ENCODE data around the gene ATXN7. TPM values are rescaled to one million over a fixed set of nuclear protein-coding genes. Genes with fewer than 3 reads are reported as not detected.

The ATXN7 gene
- total RNA-seq, 1 experiment from 2014 or later = 27.5 TPM

DNA sequence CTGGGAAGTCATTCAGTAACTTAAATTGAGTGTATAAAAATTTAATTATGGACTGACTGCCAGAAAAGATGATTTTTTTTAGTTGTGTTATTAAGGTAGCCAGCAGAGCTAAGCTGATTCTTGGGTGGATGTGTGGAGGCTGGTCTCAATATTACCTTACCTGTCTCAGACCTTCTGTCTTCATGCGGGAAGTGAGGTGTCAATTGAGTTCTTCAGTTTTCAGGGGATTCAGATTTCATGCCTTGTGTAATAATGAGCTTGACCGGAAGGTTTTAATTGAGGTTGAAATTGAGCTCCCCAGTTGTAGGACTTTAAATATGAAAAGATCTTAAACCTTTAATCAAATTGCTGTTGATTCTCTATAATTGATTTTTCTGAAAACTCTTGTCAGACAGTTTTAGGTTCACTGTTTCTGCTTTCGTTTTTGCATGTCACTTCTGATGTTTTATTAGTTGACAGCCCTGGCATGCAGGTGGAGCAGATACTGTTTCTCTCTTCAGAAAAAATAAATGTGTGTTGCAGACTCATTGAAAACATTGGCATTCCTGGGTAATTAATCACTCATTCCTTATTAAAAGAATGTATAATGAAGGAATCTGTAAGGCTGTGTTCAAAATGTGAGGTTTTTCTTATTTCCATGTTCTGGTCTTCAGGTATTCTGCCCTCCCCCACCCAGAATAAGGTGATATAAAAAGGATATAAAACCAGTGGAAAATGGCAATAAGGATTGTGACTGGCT, 105.1 kb downstream of the ATXN7 start:
- POLR2A ChIA-PET = no interaction called here
- Histone ChIP-seq H3K4me2 (ENCODE audit: low read length) (no peak overlapping the region), H3K9ac (ENCODE audit: low read length) (no peak overlapping the region), H3K4me1 (ENCODE audit: control insufficient read depth in 1 of 2, insufficient read depth in 2 of 2, low read length in 2 of 2) (0 out of 4 replicates have a peak, but pooled peaks cover 0 to 5% of the 10 kb centered on the region in 2 experiments), H4K20me1 (ENCODE audit: insufficient read depth) (peaks cover 11% of the 10 kb centered on the region; the same call in 1 of the 2 replicates), H3K27ac (ENCODE audit: low read depth, low read length) (no peak overlapping the region), H3K9me2 (ENCODE audit: insufficient read depth) (no peaks in the 10 kb centered on the region), H3K4me3 (replicated peaks in 1 of 2; ENCODE audit: low read depth in 1 of 2, low read length in 2 of 2) (no peak overlapping the region), H3K79me2 (ENCODE audit: insufficient read depth, low read length) (peaks cover 43% of the 10 kb centered on the region), H2AFZ (ENCODE audit: low read depth, low read length, poor library complexity, severe bottlenecking) (no peak overlapping the region), H3K36me3 (ENCODE audit: control insufficient read depth in 1 of 2, insufficient read depth in 2 of 2, low read length in 2 of 2) (no peaks in the 10 kb centered on the region; a peak in 1 of 4 replicates), H3K9me3 (ENCODE audit: control insufficient read depth in 1 of 2, insufficient read depth in 1 of 2, low read depth in 1 of 2, low read length in 2 of 2) (no peaks in the 10 kb centered on the region), H3K27me3 (ENCODE audit: insufficient read depth, low read length) (no peaks in the 10 kb centered on the region)
- intact Hi-C loops (cut with micrococcal nuclease) = no loop called here
- DNase-seq (ENCODE audit: low read depth, low spot score) (no peak), ATAC-seq (no peak)
- CTCF ChIA-PET = no interaction called here
- RAD21 ChIA-PET (ENCODE audit: low non-redundant PET in 1 of 2, low total read pairs in 2 of 2, uncharacterized antibody in 2 of 2, unreplicated experiment in 2 of 2) = no interaction called here
- BruUV-seq (replicated peaks) = no TSS peak
- TF ChIP-seq CBX3 (IDR thresholded peaks at IDR 0.05; ENCODE audit: low read depth) (no peak), RAD21 (IDR thresholded peaks at IDR 0.05; ENCODE audit: low read depth) (no peak), ATF3 (IDR thresholded peaks at IDR 0.05) (no peak), SRF (IDR thresholded peaks at IDR 0.05; ENCODE audit: low read depth) (no peak), JUND (IDR thresholded peaks at IDR 0.05) (no peak), EGR1 (IDR thresholded peaks at IDR 0.05; ENCODE audit: low read depth) (no peak), ZFX (IDR thresholded peaks at IDR 0.05) (no peak), YY1 (IDR thresholded peaks at IDR 0.05; ENCODE audit: extremely low read depth, insufficient replicate concordance, low read depth, low read length) (no peak)
- TF ChIP-seq, protein P1, sequence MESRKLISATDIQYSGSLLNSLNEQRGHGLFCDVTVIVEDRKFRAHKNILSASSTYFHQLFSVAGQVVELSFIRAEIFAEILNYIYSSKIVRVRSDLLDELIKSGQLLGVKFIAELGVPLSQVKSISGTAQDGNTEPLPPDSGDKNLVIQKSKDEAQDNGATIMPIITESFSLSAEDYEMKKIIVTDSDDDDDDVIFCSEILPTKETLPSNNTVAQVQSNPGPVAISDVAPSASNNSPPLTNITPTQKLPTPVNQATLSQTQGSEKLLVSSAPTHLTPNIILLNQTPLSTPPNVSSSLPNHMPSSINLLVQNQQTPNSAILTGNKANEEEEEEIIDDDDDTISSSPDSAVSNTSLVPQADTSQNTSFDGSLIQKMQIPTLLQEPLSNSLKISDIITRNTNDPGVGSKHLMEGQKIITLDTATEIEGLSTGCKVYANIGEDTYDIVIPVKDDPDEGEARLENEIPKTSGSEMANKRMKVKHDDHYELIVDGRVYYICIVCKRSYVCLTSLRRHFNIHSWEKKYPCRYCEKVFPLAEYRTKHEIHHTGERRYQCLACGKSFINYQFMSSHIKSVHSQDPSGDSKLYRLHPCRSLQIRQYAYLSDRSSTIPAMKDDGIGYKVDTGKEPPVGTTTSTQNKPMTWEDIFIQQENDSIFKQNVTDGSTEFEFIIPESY (IDR thresholded peaks at IDR 0.05; ENCODE audit: extremely low read depth, insufficient replicate concordance, low read length) = no peak
- TF ChIP-seq, protein P2, sequence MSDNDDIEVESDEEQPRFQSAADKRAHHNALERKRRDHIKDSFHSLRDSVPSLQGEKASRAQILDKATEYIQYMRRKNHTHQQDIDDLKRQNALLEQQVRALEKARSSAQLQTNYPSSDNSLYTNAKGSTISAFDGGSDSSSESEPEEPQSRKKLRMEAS (IDR thresholded peaks at IDR 0.05) = no peak
- TF ChIP-seq, protein P3, sequence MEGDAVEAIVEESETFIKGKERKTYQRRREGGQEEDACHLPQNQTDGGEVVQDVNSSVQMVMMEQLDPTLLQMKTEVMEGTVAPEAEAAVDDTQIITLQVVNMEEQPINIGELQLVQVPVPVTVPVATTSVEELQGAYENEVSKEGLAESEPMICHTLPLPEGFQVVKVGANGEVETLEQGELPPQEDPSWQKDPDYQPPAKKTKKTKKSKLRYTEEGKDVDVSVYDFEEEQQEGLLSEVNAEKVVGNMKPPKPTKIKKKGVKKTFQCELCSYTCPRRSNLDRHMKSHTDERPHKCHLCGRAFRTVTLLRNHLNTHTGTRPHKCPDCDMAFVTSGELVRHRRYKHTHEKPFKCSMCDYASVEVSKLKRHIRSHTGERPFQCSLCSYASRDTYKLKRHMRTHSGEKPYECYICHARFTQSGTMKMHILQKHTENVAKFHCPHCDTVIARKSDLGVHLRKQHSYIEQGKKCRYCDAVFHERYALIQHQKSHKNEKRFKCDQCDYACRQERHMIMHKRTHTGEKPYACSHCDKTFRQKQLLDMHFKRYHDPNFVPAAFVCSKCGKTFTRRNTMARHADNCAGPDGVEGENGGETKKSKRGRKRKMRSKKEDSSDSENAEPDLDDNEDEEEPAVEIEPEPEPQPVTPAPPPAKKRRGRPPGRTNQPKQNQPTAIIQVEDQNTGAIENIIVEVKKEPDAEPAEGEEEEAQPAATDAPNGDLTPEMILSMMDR (IDR thresholded peaks at IDR 0.05 in 2 of 3, conservative IDR thresholded peaks at IDR 0.05 in 1 of 3; ENCODE audit: borderline replicate concordance in 1 of 3, insufficient read depth in 1 of 3, low read depth in 2 of 3, low read length in 2 of 3) = no peak
- TF ChIP-seq, protein P4, sequence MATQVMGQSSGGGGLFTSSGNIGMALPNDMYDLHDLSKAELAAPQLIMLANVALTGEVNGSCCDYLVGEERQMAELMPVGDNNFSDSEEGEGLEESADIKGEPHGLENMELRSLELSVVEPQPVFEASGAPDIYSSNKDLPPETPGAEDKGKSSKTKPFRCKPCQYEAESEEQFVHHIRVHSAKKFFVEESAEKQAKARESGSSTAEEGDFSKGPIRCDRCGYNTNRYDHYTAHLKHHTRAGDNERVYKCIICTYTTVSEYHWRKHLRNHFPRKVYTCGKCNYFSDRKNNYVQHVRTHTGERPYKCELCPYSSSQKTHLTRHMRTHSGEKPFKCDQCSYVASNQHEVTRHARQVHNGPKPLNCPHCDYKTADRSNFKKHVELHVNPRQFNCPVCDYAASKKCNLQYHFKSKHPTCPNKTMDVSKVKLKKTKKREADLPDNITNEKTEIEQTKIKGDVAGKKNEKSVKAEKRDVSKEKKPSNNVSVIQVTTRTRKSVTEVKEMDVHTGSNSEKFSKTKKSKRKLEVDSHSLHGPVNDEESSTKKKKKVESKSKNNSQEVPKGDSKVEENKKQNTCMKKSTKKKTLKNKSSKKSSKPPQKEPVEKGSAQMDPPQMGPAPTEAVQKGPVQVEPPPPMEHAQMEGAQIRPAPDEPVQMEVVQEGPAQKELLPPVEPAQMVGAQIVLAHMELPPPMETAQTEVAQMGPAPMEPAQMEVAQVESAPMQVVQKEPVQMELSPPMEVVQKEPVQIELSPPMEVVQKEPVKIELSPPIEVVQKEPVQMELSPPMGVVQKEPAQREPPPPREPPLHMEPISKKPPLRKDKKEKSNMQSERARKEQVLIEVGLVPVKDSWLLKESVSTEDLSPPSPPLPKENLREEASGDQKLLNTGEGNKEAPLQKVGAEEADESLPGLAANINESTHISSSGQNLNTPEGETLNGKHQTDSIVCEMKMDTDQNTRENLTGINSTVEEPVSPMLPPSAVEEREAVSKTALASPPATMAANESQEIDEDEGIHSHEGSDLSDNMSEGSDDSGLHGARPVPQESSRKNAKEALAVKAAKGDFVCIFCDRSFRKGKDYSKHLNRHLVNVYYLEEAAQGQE (IDR thresholded peaks at IDR 0.05; ENCODE audit: low read depth) = no peak

Data from HCT116 (cell line).